OCI-LY3 (cell line): ENCODE results near the gene TRPM1.

Source experiments
- CTCF ChIP-seq: fragments of 200-600, 300-600 bp; sonication (generic); IDR thresholded peaks from 2 replicates; pipeline ENCODE4 v1.5.1; 2014; ENCODE audit warnings: antibody characterized with exemption, low read length, low read depth
- EZH2phosphoT487 ChIP-seq: fragments of 200-600 bp; shearing (Covaris generic); IDR thresholded peaks from 2 replicates; pipeline ENCODE4 v1.6.1; 2018; ENCODE audit warnings: antibody characterized with exemption, mixed run types, low read depth

GRCh38 chr15:31086344-31086743, 15.2 kb downstream of the TRPM1 start:
- TF ChIP-seq CTCF (no peak), EZH2phosphoT487 (no peak)
